ENCODE results near the gene IQGAP2.

DNA sequence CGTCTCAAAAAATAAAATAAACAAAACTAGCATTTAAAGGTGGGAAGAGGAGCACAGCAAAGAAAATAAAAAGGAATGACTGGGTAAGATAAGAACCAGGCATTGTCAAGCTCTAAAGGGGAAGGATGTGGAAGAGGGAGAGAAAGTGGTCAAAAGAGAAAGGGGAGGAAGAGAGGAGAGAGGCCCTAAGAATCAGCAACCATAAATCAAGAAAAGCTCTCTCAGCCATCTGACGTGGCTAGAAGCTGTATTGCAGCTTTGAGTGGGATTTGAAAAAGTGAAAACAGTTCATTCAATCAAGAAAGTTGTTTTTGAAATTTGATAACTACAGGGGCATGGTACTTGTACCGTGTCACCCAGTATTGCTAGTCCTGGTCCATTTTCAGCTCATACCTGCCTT lies 267.4 kb downstream of the IQGAP2 start:
- TF ChIP-seq EZH2 (IDR thresholded peaks at IDR 0.05) (no peak), POLR2AphosphoS5 (IDR thresholded peaks at IDR 0.05; ENCODE audit: borderline replicate concordance, low read depth, low read length) (no peak), FOXP2 (optimal IDR thresholded peaks at IDR 0.05; ENCODE audit: control extremely low read depth, extremely low read length, insufficient read depth) (no peak)
